DND-41 (cell line): ENCODE data around the gene CCDC198.

Experiments
- CTCF ChIP-seq: IDR thresholded peaks from 2 replicates; pipeline ENCODE4 v1.5.1; 2012; ENCODE audit warnings: borderline replicate concordance, low read length, moderate library complexity, mild to moderate bottlenecking; ENCODE audit not compliant: poor library complexity, severe bottlenecking; ENCODE audit errors: extremely low read depth
- EZH2 ChIP-seq: IDR thresholded peaks from 3 replicates; pipeline ENCODE4 v1.6.1; 2012; ENCODE audit warnings: borderline replicate concordance, low read depth, mild to moderate bottlenecking, moderate library complexity, low read length, inconsistent platforms; ENCODE audit not compliant: severe bottlenecking

- TF ChIP-seq CTCF: no peak
- TF ChIP-seq EZH2: no peak
Observed at GRCh38 chr14:57498035-57498434, 4.4 kb upstream of the CCDC198 start.
